DOHH2 (cell line): ENCODE measurements around the gene C16orf90.

Experiments
- EZH2phosphoT487 ChIP-seq: fragments of 200-600 bp; sonication (generic); IDR thresholded peaks from 2 replicates; pipeline ENCODE4 v1.6.1; 2017; ENCODE audit warnings: borderline replicate concordance, mild to moderate bottlenecking, antibody characterized with exemption, low read length, moderate library complexity, mixed read lengths
- TF ChIP-seq, protein P1 (sequence below): fragments of 200-600 bp; sonication (generic); IDR thresholded peaks from one replicate; pipeline ENCODE4 v1.5.1; 2014; ENCODE audit warnings: antibody characterized with exemption, mild to moderate bottlenecking, low read depth, low read length; ENCODE audit not compliant: poor library complexity, severe bottlenecking

DNA sequence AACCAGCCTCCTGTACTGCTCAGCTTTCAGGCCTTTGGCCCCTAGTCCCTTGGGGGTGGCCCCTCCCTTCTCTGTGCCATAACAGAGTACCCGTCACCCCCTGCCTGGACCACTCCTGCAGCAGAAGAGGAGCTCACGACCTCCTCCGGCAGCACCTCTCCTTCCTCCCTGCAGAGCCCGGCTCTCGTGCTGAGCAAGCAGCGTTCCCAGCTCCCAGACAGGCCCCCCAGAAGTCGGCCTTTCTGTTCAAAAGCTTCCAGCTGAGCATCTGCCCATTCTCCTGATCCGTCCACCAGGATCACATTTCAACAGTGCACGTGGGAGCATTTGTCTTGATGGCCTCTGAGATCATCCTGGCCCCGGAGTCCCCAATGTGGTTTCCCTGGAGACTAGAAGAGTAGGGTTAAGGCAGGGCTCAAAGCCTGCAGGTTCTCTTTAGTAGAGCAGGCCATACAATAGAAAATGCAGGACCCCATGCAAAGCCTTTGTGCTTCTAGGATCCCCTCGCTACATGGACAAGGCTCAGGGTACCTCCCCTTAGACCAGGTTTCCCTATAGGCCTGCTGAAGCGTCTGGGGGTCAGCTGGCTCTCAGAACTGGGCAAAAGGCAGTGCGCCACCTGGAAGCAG is 46.4 kb upstream of the C16orf90 start:
- TF ChIP-seq, protein P1, sequence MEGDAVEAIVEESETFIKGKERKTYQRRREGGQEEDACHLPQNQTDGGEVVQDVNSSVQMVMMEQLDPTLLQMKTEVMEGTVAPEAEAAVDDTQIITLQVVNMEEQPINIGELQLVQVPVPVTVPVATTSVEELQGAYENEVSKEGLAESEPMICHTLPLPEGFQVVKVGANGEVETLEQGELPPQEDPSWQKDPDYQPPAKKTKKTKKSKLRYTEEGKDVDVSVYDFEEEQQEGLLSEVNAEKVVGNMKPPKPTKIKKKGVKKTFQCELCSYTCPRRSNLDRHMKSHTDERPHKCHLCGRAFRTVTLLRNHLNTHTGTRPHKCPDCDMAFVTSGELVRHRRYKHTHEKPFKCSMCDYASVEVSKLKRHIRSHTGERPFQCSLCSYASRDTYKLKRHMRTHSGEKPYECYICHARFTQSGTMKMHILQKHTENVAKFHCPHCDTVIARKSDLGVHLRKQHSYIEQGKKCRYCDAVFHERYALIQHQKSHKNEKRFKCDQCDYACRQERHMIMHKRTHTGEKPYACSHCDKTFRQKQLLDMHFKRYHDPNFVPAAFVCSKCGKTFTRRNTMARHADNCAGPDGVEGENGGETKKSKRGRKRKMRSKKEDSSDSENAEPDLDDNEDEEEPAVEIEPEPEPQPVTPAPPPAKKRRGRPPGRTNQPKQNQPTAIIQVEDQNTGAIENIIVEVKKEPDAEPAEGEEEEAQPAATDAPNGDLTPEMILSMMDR = no peak
- TF ChIP-seq EZH2phosphoT487 = no peak
